Ascending aorta (tissue), 2 donors: ENCODE results near the gene SRRM4. TPM values are rescaled to one million over a fixed set of nuclear protein-coding genes. Genes with fewer than 3 reads are reported as not detected.

ENCODE experiments used
- DNase-seq, 2 donors: peaks; one replicate each; pipeline ENCODE4 v3.0.0-alpha.2; 2019; ENCODE audit warnings: low spot score in 2 of 2
- H3K27ac ChIP-seq, 2 donors: fragments of 200-600 bp; sonication (generic); one replicate each; pipeline ENCODE4 v1.5.1; 2016 to 2017; ENCODE audit warnings: mild to moderate bottlenecking in 1 of 2
- H3K27me3 ChIP-seq: fragments of 200-600 bp; sonication (generic); one replicate; pipeline ENCODE4 v1.5.1; 2017
- H3K36me3 ChIP-seq, 2 donors: fragments of 200-600 bp; sonication (generic); one replicate each; pipeline ENCODE4 v1.5.1; 2016
- H3K4me1 ChIP-seq, 2 donors: fragments of 200-600 bp; sonication (generic); one replicate each; pipeline ENCODE4 v1.5.1; 2016 to 2017; ENCODE audit warnings: mild to moderate bottlenecking in 1 of 2
- H3K4me3 ChIP-seq, 2 donors: fragments of 200-600 bp; sonication (generic); one replicate each; pipeline ENCODE4 v1.5.1; 2016 to 2017; ENCODE audit warnings: mild to moderate bottlenecking in 1 of 2
- H3K9me3 ChIP-seq, 2 donors: fragments of 200-600 bp; sonication (generic); one replicate each; pipeline ENCODE4 v1.5.1; 2016
- intact Hi-C: fragments of 100-400 bp; cut with DNase I; formaldehyde crosslinking; loops from one replicate; pipeline ENCODE4 v1.15.1; 2023
- total RNA-seq: library from RNA; depleted of rRNA; stranded (reverse); fragments of >200 nt; gene quantifications from one replicate; pipeline ENCODE4 v1.1.0, GENCODE V29; 2016
- TF ChIP-seq, protein P1 (sequence below), 3 experiments: fragments of 200-600 bp in 2 of 3; fragments of 450-650 bp in 1 of 3; sonication (generic) in 2 of 3; IDR thresholded peaks; one replicate each; pipeline ENCODE4 v1.5.1; 2016 to 2019; ENCODE audit warnings: antibody characterized with exemption in 3 of 3, mild to moderate bottlenecking in 1 of 3, moderate library complexity in 1 of 3

The SRRM4 gene
- total RNA-seq, 1 donor from 2014 or later: not detected

DNA sequence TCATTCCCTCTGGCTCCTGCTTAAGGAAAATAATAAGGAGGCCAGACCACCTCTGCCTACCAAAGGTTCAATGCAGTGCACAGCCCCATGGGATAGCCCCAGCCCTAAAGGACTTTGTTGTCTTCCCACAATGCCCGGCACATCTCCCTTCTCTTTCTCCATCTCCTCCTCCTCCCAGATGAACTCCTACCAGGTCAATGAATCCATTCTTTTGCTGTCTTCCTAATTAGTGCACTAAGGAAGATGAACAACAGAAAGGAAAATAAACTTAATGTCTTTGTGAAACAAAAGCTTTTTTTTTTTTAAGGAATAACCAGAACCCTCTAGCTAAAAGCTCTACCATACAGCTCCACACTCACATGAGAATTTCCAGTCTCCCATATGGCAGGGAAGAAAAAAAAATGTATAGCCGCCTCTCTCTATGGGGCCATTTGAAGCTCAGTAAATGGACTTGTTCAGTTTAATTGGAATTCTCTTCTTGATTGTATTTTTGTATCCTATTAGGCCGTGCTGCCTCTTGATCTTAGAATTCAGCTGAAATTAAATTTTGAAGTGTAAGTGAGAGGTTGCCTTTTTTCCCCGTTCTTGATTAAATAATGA is 155.6 kb downstream of the SRRM4 start:
- Histone ChIP-seq H3K36me3 (no peaks in the 10 kb centered on the region), H3K4me3 (no peak overlapping the region), H3K4me1 (no peaks in the 10 kb centered on the region), H3K27ac (no peak overlapping the region), H3K9me3 (no peaks in the 10 kb centered on the region), H3K27me3 (no peaks in the 10 kb centered on the region)
- TF ChIP-seq, protein P1, sequence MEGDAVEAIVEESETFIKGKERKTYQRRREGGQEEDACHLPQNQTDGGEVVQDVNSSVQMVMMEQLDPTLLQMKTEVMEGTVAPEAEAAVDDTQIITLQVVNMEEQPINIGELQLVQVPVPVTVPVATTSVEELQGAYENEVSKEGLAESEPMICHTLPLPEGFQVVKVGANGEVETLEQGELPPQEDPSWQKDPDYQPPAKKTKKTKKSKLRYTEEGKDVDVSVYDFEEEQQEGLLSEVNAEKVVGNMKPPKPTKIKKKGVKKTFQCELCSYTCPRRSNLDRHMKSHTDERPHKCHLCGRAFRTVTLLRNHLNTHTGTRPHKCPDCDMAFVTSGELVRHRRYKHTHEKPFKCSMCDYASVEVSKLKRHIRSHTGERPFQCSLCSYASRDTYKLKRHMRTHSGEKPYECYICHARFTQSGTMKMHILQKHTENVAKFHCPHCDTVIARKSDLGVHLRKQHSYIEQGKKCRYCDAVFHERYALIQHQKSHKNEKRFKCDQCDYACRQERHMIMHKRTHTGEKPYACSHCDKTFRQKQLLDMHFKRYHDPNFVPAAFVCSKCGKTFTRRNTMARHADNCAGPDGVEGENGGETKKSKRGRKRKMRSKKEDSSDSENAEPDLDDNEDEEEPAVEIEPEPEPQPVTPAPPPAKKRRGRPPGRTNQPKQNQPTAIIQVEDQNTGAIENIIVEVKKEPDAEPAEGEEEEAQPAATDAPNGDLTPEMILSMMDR (IDR thresholded peaks at IDR 0.05): no peak
- intact Hi-C loops: no loop called here
- no peak for DNase-seq

DNA sequence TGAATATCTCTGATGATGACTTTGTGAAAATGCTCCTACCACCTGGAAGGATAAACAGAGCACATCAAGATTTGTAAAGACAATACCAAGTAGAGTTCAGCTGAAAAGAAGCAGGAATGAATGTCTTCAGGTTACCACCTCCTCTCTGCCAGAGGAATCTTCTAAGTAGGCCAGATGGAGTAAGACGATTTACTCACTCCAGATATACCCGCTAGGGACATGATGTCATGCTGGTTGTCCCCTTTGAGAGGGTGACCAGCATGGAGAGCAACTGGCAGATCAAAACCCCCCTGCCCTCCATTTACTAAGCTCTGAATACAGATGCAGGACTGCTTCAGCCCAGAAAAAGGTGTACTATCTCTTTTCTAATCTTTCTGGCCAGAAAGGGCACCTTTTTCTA is 158.1 kb downstream of the SRRM4 start:
- Histone ChIP-seq H3K4me3 (no peak overlapping the region), H3K27me3 (no peaks in the 10 kb centered on the region), H3K4me1 (no peaks in the 10 kb centered on the region), H3K36me3 (no peaks in the 10 kb centered on the region), H3K27ac (no peak overlapping the region), H3K9me3 (no peaks in the 10 kb centered on the region)
- intact Hi-C loops: no loop called here
- TF ChIP-seq, protein P1 (IDR thresholded peaks at IDR 0.05): no peak
- no peak for DNase-seq

DNA sequence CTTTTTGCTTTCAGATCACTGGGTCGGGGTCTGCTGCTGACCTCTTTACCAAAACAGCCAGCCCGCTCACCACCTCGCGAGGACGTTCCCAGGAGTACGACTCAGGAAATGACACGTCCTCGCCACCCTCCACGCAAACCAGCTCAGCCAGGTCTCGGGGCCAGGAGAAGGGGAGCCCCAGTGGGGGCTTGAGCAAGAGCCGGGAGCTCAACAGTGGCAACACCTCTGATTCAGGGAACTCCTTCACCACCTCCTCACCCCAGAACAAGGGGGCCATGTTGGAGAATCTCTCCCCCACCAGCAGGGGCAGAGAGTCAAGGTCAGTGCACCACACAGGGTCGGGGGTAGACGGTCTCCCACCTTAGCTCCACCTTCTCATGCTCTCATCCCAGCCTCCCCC is 164.0 kb downstream of the SRRM4 start:
- TF ChIP-seq, protein P1 (IDR thresholded peaks at IDR 0.05): no peak

DNA sequence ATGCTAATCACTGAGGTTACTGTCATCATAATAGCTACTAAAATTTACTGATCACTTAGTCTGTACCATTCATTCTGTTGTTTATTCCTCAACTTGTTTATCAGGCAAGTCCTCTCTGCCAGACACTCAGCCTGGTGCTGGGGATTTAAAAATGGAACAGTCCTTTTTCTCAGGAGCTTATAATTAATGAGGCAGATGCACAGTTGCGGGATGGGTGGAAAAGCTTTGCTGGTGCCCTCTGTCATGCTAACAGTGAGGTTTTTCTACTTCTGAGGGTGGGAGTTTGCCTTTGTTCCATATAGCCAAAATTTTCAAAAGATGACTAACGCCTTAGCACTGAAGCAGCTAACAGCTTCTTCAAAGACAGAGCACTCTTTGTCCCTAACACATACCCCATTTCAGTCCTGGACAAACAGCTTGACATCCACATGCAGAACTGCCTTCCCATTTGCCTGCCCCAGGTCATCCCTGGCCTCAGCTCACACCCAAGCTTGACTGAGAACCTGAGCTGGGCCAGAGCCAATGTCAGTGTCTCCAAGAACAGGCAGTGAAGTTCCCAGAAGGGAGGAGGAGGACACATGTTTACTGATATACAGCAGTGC is 166.6 kb downstream of the SRRM4 start:
- TF ChIP-seq, protein P1 (IDR thresholded peaks at IDR 0.05): no peak
- H3K9me3 ChIP-seq: peaks cover 0 to 16% of the 10 kb centered on the region in 2 donors
- H3K4me3 ChIP-seq: no peak overlapping the region
- H3K4me1 ChIP-seq: no peaks in the 10 kb centered on the region
- H3K36me3 ChIP-seq: no peaks in the 10 kb centered on the region
- intact Hi-C loops: no loop called here
- no peak overlapping the region for H3K27ac ChIP-seq
- no peak for DNase-seq
- no peaks in the 10 kb centered on the region for H3K27me3 ChIP-seq

More for the DNA sequence above, 164.0 kb downstream of the SRRM4 start:
- intact Hi-C loops: no loop called here
- Histone ChIP-seq H3K4me1 (no peaks in the 10 kb centered on the region), H3K27ac (no peak overlapping the region), H3K9me3 (no peaks in the 10 kb centered on the region), H3K4me3 (no peak overlapping the region), H3K36me3 (no peaks in the 10 kb centered on the region), H3K27me3 (no peaks in the 10 kb centered on the region)
- DNase-seq: no peak

DNA sequence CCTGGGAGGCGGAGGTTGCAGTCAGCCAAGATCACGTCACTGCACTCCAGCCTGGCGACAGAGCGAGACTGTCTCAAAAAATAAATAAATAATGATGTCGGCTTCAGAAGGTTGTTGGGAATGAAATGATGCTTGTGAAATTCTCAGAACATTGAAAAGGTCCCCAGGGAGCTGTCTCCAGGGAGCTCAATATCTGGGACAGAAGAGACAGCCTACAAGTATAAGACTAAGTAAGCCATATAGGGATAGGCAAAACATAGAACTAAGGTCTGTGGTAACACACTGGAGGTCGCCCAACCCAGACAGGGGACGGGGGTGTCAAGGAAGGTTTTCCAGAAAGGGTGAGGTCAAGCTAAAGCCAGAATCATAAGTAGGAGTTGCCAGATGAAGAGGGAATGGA is 167.9 kb downstream of the SRRM4 start:
- H3K27me3 ChIP-seq: no peaks in the 10 kb centered on the region
- peaks cover 0 to 16% of the 10 kb centered on the region in 2 donors for H3K9me3 ChIP-seq

More for the DNA sequence above, 167.9 kb downstream of the SRRM4 start:
- no peak for DNase-seq
- no peaks in the 10 kb centered on the region for H3K4me1 ChIP-seq
- no peaks in the 10 kb centered on the region for H3K36me3 ChIP-seq
- intact Hi-C loops: no loop called here
- H3K4me3 ChIP-seq: no peak overlapping the region
- TF ChIP-seq, protein P1 (IDR thresholded peaks at IDR 0.05): no peak
- no peak overlapping the region for H3K27ac ChIP-seq
